GM21526 (cell line): ENCODE data around the gene GDAP2.

Experiments
- ATAC-seq: cut with Tn5 transposase; IDR thresholded peaks from one replicate; pipeline ENCODE4 v1.9.1; 2021; ENCODE audit warnings: moderate library complexity; ENCODE audit not compliant: unreplicated experiment, low FRiP score

The GDAP2 gene

GRCh38 chr1:117814856-117815797, 114.3 kb downstream of the GDAP2 start:
- ATAC-seq, result no peak
